ENCODE results near the gene SPATA16. TPM values are rescaled to one million over a fixed set of nuclear protein-coding genes. Genes with fewer than 3 reads are reported as not detected.

SPATA16 gene
- polyA plus RNA-seq, 1 donor from 2014 or later, result not detected

- Mint-ChIP-seq H3K27me3 (peaks cover 8% of the 10 kb centered on the region), H3K9me3 (peaks cover 0 to 3% (median 0%) of the 10 kb centered on the region in 3 donors), H3K27ac (no peak overlapping the region), H3K36me3 (no peaks in the 10 kb centered on the region), H3K4me3 (no peak overlapping the region), H3K4me1 (peaks cover 0 to 1% (median 0%) of the 10 kb centered on the region in 3 donors)
Measured at GRCh38 chr3:172844428-172844827, 296.6 kb downstream of the SPATA16 start.

GRCh38 chr3:172840913-172841312 is 300.1 kb downstream of the SPATA16 start:
- peaks cover 5% of the 10 kb centered on the region for H3K27me3 Mint-ChIP-seq
- H3K27ac Mint-ChIP-seq, result no peak overlapping the region
- H3K4me3 Mint-ChIP-seq, result no peak overlapping the region
- H3K9me3 Mint-ChIP-seq, result no peaks in the 10 kb centered on the region
- no peaks in the 10 kb centered on the region for H3K36me3 Mint-ChIP-seq
- H3K4me1 Mint-ChIP-seq, result no peaks in the 10 kb centered on the region

- Mint-ChIP-seq H3K4me1 (no peaks in the 10 kb centered on the region), H3K36me3 (no peaks in the 10 kb centered on the region), H3K27ac (no peak overlapping the region), H3K9me3 (no peaks in the 10 kb centered on the region), H3K27me3 (peaks cover 5% of the 10 kb centered on the region), H3K4me3 (no peak overlapping the region)
Measured at GRCh38 chr3:172840463-172840862, 300.6 kb downstream of the SPATA16 start.

- Mint-ChIP-seq H3K27ac (no peak overlapping the region), H3K4me3 (no peak overlapping the region), H3K4me1 (no peaks in the 10 kb centered on the region), H3K9me3 (no peaks in the 10 kb centered on the region), H3K36me3 (no peaks in the 10 kb centered on the region), H3K27me3 (peaks cover 5% of the 10 kb centered on the region)
Measured at GRCh38 chr3:172839679-172840078, 301.4 kb downstream of the SPATA16 start.
